HG03432 (cell line): Measurements from ENCODE around the gene XRN1.
"Not testable (repeated sequence)": the region's sequence is repeated elsewhere in the genome, so short reads cannot be mapped to it uniquely, and the experiment has no call there.

Experiments used
- ATAC-seq: cut with Tn5 transposase; IDR thresholded peaks from one replicate; pipeline ENCODE4 v1.9.1; 2021; ENCODE audit warnings: mild to moderate bottlenecking, moderate library complexity; ENCODE audit not compliant: unreplicated experiment

XRN1 gene, protein sequence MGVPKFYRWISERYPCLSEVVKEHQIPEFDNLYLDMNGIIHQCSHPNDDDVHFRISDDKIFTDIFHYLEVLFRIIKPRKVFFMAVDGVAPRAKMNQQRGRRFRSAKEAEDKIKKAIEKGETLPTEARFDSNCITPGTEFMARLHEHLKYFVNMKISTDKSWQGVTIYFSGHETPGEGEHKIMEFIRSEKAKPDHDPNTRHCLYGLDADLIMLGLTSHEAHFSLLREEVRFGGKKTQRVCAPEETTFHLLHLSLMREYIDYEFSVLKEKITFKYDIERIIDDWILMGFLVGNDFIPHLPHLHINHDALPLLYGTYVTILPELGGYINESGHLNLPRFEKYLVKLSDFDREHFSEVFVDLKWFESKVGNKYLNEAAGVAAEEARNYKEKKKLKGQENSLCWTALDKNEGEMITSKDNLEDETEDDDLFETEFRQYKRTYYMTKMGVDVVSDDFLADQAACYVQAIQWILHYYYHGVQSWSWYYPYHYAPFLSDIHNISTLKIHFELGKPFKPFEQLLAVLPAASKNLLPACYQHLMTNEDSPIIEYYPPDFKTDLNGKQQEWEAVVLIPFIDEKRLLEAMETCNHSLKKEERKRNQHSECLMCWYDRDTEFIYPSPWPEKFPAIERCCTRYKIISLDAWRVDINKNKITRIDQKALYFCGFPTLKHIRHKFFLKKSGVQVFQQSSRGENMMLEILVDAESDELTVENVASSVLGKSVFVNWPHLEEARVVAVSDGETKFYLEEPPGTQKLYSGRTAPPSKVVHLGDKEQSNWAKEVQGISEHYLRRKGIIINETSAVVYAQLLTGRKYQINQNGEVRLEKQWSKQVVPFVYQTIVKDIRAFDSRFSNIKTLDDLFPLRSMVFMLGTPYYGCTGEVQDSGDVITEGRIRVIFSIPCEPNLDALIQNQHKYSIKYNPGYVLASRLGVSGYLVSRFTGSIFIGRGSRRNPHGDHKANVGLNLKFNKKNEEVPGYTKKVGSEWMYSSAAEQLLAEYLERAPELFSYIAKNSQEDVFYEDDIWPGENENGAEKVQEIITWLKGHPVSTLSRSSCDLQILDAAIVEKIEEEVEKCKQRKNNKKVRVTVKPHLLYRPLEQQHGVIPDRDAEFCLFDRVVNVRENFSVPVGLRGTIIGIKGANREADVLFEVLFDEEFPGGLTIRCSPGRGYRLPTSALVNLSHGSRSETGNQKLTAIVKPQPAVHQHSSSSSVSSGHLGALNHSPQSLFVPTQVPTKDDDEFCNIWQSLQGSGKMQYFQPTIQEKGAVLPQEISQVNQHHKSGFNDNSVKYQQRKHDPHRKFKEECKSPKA (N-terminal part only)

DNA sequence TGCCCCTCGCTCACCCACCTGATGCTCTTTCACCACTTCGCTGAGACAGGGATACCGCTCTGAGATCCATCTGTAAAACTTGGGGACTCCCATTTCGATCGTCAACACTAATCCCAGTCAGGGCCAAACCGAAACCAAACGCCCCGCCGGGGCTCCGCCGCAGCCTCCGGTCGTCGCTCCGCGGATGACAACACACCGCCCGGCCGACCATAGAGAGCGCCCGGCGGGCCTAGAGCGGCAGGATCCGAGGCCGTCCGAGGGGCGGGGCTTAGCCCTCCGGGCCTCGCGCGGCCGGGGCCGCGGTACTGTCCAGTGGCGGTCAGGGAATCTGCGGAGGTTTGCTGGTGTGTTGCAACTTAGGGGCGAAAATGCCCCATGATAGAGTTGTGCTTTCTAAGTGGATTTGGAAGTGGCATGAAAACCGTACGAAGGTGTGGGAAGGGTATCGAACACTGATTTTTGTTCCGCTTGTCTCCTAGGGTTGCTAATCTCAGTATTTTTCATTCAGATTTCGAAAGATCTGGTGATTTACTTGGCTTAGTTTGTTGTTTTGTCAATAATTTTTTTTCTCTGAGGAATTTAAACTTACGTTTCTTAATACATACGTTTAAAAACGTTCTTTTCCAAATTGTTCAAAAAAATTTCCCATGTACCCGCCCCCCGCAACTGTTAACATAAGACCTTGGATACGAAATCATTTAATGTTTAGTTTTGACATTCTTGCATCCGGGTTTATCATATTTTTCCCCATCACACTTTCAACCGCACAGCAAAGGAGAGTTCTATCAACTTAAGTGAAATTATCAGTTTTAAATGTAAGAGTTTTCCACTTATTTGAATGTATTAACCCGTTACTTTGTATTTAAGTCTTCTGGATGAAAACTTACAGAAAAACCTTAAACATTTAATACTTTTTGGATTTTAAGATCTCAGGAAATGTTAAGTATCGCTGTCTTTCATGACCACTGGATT is at the start of gene XRN1:
TSS of gene XRN1 (minus strand) at position 186 of the 972 bp plus-strand sequence. CDS start at position 93, 93 bp downstream.
- peak; percentile 89 for ATAC-seq

DNA sequence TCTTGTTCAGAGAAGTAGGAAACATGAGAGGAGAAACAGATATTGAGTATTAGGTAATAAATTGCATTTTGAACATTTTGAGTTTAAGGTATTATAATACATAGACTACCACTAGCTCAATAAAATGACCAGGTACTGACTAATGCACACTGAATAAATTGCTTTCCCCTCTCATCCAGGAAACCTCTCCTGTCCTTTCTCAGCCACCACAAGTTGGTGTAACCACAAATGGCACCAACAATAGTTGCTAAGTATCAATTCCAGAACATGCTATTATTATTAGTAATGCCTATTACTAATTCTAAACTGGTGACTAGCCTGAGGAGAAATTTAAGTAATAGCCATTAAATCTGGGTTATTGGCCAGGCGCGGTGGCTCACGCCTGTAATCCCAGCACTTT is 47.3 kb upstream of the XRN1 start:
- no peak for ATAC-seq

DNA sequence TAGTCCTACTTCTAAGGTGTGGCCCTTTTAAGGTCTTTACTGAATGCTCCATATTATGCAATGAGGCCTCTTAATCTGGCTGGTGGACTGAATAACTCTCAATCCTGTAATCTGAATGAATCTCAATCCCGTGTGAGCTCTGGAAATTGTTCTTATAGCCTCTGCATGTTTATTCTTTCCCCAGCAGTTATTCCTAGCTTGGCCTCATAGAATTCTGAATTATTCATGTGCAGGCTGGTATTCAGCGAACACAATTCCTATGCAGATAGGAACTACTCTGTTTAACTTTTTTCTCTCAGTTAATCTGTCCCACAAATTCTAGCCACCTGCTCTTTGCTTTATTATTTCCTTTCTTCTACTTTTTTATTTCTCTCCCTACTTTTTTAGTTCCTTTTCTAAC is 44.3 kb upstream of the XRN1 start:
- no peak for ATAC-seq

DNA sequence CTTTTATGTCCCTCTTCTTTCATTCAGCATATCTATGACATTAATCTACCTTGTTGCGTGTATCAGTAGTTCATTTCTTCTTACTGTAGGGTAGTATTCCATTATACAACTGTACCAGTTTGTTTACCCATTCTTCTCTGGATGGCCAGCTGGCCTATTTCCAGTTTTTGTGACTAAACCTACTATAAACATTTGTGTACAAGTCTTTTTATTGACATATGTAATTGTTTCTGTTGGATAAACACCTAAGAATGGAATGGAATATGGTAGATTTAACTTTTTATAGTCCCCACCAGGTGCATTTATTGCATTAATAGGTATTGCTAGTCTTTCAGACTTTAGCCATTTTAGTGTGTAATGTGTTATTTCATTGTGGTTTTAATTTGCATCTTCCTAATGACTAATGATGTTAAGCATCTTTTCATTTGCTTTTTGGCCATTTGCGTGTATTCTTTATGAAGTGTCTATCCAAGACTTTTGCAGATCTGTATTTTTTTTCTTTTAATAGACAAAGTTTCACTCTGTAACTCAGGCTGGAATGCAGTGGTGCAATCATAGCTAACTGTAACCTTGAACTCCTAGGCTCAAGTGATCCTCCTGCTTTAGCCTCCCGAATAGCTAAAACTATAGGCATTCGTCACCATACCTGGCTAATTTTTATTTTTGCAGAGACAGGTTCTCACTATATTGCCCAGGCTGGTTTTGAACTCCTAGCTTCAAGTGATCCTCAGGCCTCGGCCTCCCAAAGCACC is 41.9 kb upstream of the XRN1 start:
- no peak for ATAC-seq

DNA sequence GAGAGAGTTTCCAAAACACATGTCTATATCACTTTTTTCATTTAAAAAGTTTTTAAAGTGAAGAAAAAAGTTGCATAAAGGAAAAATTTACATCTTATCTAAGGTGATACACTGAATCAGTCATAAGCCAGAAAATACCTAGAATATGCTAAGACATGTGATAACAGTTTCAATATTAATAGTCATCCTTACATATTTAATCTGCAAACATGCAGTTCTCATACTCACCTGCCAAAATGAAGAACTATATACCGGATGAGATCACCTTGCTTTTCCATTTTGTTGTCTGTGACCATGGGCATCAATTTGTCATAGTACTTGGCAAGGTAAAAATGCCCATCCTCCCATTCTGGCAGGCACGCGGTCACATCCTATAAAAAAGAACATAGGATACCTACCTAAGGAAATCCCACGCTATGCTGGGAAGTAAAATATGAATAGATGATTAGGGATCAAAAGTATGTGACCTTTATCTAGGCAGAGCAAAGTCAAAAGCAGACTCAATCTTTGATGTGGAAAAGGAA is 37.1 kb upstream of the XRN1 start:
- ATAC-seq = no peak

DNA sequence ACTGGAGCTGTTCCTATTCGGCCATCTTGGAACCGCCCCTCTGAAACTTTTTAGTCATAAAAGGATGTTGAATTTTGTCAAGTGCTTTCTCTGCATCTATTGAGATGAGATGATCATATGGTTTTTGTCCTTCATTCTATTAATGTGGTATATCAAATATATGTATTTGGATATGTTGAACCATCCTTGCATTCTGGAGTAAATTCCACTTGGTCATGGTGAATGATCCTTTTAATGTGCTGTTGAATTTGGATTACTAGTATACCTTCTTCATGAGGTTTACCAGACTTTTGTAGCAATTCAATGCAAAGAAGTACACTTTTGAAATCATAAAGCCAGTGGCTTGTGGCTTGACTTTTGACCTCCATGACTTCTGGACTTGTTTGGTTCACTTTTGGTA is 33.4 kb upstream of the XRN1 start:
- no peak for ATAC-seq

DNA sequence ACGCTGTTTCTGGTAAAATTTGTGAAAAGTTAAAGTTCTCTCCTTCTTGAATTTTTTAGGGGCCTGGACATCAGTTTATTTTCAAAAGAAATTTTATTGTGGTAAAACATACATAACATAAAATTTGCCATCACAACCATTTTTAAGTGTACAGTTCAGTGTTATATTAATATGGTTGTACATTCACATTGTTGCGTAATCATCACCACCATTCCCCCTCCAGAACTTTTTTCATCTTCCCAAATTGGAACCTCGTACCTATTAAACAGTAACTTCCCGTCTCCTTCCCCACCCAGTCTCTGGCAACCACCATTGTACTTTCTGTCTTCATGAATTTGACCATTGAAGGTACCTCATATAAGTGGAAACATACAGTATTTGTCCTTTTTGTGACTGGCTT is 23.0 kb upstream of the XRN1 start:
- ATAC-seq = no peak

DNA sequence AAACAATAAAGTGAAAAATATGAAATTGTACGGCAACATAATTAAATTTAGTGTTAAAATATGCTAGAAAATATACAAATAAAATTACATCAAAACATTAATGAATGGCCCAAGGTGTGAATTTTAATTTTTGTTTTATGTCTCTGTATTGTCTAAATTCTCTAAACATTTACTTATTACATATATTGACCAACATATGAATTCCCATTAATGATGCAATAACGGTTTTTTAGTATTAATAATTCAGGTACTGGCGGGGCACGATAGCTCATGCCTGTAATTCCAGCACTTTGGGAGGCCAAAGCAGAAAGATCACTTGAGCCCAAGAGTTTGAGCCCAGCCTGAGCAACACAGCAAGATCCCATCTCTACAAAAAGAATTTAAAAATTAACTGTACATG is 20.6 kb upstream of the XRN1 start:
- no peak for ATAC-seq

DNA sequence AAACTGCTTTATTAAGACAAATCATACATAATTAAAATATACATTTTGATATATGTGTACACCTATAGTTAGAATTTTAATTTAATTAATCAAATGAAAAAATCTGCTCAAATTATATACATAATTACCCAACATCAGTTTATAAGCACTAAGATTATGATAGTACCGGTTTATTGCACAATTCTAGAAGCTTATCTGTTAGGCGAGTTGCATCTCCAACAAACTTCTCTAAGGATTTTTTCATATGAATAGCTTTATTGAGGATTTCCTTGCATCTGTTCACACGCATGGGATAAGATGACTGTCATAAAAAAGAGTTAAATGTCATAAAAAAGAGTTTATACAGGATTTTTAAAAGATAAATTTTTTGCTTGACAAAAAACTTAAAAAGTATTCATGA is 19.9 kb upstream of the XRN1 start:
- no peak for ATAC-seq

DNA sequence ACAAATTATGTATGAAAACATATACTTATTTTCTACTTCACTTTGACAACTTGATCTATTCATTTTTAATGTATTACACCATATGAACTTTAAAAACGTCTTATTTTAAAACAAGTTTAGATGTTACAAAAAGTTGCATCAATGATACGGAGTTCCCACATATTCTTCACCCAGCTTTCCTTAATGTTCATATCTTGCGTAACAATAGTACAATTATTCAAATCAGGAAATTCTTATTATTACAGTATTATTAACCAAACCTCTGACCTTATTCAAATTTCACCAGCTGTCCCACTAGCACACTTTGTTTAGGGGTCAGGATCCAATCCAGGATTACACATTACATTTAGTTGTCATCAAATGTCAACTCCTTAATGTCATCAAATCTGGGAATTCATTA is 12.9 kb upstream of the XRN1 start:
- ATAC-seq = no peak

DNA sequence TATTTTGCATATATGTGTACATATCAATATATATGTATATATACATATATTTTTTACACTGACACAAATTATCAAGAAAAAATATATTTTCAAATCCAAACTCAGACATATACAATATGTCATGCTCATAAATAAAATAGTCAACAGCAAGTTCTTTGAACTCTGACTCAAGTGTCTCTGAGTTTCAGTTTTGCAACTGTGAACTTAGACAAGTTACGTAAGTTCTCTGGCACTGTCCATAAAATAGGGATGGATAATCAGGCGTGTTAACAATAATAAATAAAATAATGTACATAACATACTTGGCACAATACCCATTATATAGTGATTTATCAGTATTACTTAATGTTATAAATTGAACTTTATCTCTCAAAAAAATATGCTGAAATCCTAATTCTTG is 12.1 kb upstream of the XRN1 start:
- ATAC-seq = no peak

DNA sequence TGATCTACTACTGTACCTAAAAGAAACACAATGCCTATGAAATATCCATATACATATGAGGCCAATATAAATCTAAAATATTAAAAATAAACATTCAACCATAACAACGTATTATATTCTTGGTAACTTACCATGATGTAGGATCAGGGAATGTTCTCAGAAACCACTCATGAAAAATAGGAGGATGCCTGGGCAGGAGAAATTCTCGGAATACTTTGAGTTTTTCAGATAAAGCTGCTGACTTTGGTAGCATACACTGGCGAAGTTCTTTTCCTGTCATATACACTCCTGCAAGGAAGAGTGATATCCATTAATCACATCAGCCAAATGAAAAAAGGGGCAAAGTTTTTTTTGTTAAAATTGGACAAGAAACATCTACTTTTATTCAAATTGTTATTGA is 11.3 kb upstream of the XRN1 start:
- no peak for ATAC-seq

DNA sequence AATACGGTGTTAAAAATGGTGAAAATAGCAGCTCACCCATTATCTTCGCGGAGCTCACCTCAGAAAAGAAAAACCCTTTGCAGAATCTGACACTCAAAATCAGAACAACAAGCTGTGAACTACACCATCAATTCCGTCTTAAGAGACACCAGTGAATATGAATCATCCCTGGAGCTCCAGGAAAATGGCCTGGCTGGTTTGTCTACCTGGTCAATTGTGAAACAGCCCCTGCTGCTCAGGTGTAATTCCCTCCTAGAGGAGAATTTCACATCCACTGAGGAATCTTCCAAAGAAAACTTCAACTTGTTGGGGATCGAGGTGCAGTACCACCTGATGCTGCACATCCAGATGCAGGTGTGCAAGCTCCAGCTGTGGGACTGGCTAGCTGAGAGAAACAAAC is 3.0 kb upstream of the XRN1 start:
- no peak for ATAC-seq

DNA sequence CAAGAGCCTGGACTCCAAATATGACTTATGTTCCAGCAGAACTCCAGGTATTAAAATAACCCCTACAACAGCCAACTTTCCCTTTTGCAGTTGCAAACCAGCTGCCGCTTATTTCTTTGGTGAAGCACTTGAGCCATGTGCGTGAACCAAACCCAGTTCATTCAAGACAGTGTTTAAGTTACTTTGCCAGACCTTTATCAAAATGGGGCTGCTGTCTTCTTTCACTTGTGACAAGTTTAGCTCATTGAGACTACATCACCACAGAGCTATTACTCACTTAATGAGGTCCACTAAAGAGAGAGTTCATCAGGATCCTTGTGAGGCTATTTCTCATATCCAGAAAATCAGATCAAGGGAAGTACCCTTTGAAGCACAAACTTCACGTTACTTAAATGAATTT is 2.4 kb upstream of the XRN1 start:
- ATAC-seq = no peak

DNA sequence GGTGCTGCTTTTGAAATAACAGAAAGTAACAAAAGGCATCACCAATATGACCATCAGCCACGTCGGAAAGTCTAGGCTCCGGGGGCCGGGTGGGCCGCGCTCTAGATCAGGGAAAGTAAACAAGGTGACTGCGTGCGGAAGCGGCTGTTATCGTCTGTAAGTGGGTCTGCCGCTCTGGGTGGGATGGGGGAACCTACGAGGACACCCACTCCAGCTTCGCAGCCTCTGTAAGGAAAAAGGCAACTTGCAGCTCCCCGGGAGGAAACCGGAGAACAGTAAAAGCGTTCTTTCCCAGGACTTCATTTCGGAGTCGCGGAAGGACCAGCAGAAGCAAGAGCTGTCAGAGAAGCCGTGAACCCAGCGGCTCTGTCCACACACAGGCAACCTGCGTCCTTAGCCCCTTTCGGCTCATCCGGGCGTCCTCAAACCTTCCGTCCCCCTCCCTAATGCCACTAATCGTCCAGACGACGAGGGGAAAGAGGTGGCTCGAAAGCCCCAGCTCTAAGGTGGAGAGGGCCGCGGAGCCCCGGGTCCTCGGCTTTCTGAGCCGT is 461 bp downstream of the XRN1 start:
- ATAC-seq = peak; percentile 26

DNA sequence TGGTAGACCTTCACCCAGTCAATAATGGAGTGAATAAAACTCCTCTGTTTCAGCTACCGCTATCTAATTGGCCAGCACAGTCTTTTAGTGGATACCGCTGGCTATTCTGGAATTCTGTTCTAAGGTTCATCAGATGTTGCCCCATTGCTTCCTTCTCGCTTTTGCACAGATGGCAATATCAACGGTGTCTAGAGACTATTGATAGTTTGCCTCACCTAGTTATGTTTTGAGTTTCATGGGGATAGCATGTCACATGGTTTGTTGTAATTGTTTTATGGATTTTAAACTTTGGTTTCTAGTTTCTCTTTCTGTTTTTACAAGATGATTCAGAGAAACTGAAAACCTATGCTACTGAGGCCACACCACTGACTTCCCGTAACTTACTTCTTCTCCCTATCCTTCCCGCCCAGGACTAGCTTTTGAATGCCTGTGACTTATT is 2.0 kb downstream of the XRN1 start:
- peak; percentile 61 for ATAC-seq

DNA sequence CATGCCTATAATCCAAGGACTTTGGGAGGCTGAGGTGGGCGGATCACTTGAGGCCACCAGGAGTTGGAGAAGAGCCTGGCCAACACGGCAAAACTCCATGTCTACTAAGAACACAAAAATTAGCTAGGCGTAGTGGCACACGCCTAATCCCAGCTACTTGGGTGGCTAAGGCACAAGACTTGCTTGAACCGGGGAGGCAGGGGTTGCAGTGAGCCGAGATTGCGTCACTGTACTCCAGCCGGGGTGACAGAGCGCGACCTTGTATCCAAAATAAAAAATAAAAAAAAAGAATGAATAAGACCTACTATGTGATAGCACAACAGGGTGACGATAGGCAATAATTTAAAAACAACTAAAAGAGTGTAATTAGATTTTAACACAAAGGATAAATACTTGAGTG is 3.5 kb downstream of the XRN1 start:
- no peak for ATAC-seq

DNA sequence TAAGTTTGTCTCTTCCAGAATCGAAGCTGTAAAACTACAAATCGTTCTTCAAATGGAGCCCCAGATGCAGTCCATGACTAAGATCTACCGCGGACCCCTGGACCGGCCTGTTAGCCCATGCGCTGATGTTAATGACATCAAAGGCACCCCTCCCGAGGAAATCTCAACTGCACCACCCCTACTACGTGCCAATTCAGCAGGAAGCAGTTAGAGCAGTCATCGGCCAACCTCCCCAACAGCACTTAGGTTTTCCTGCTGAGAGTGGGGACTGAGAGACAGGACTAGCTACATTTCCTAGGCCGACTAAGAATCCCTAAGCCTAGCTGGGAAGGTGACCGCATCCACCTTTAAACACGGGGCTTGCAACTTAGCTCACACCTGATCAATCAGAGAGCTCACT is 4.8 kb downstream of the XRN1 start:
- not testable (repeated sequence) for ATAC-seq
